ENCODE data around the gene RAP1A. TPM values are rescaled to one million over a fixed set of nuclear protein-coding genes. Genes with fewer than 3 reads are reported as not detected.

Gene RAP1A
- total and polyA plus RNA-seq, 2 donors (not counting 3 experiments of a cell fraction or from before 2014, with no cell fraction given), result 17.8 to 56.4 TPM

- BruUV-seq (replicated peaks), result no TSS peak
Observed at GRCh38 chr1:111644506-111644905, 24.9 kb downstream of the RAP1A start.

More at GRCh38 chr1:111644506-111644905, 24.9 kb downstream of the RAP1A start:
- peaks cover 10% of the 10 kb centered on the region for H4K20me1 ChIP-seq (replicated peaks; ENCODE audit: control insufficient read depth, extremely low read depth, insufficient read depth, low read length)
- H3K4me2 ChIP-seq (ENCODE audit: insufficient read depth, low read length), result no peak overlapping the region
- POLR2A ChIA-PET, result no interaction called here
- dilution Hi-C loops (cut with MboI; ENCODE audit: extremely low pct_ligation_motif_present, low sequenced_read_pairs) (no loop called here), intact Hi-C loops (cut with micrococcal nuclease) (no loop called here)
- H3K9me1 ChIP-seq (replicated peaks; ENCODE audit: control insufficient read depth, extremely low read depth, insufficient read depth, low read length), result no peaks in the 10 kb centered on the region
- H3K9me3 ChIP-seq (replicated peaks; ENCODE audit: control insufficient read depth, insufficient read depth, low read length), result no peaks in the 10 kb centered on the region
- TF ChIP-seq CTCF (IDR thresholded peaks at IDR 0.05; ENCODE audit: extremely low read depth in 1 of 2, insufficient read depth in 1 of 2, low read depth in 1 of 2, low read length in 2 of 2), result no peak
- TF ChIP-seq EZH2 (IDR thresholded peaks at IDR 0.05; ENCODE audit: borderline replicate concordance, low read depth, low read length, severe bottlenecking), result no peak
- TF ChIP-seq POLR2A (IDR thresholded peaks at IDR 0.05; ENCODE audit: low read depth, low read length), result no peak
- TF ChIP-seq MAX (IDR thresholded peaks at IDR 0.05; ENCODE audit: insufficient read depth, insufficient read length), result no peak
- no peak for TF ChIP-seq FOS (IDR thresholded peaks at IDR 0.05; ENCODE audit: borderline replicate concordance, insufficient read depth, low read length)
- no peak for TF ChIP-seq GATA2 (IDR thresholded peaks at IDR 0.05; ENCODE audit: insufficient read depth, insufficient read length, low read depth, low read length)
- TF ChIP-seq JUN (IDR thresholded peaks at IDR 0.05; ENCODE audit: borderline replicate concordance, insufficient read depth, insufficient read length, low read depth), result no peak
- no peak for TF ChIP-seq POLR2AphosphoS5 (IDR thresholded peaks at IDR 0.05; ENCODE audit: insufficient read depth, low read depth, low read length)
- TF ChIP-seq MYC (IDR thresholded peaks at IDR 0.05; ENCODE audit: low read depth, low read length), result no peak
- FAIRE-seq (no peak), DNase-seq (ENCODE audit: low read depth, low spot score) (no peak)
- no peaks in the 10 kb centered on the region for H3K36me3 ChIP-seq (ENCODE audit: control insufficient read depth in 2 of 2, extremely low read depth in 1 of 2, insufficient read depth in 2 of 2, low read length in 2 of 2)
- H3K27me3 ChIP-seq (ENCODE audit: control insufficient read depth in 2 of 2, insufficient read depth in 2 of 2, low read length in 2 of 2), result no peaks in the 10 kb centered on the region
- peaks cover 61% of the 10 kb centered on the region for H3K79me2 ChIP-seq (ENCODE audit: control insufficient read depth, insufficient read depth, low read length)
- H3K27ac ChIP-seq (ENCODE audit: insufficient read depth, low read depth, low read length), result no peak overlapping the region
- H3K4me3 ChIP-seq (replicated peaks in 1 of 3; ENCODE audit: insufficient read depth in 1 of 3, low read depth in 1 of 3, low read length in 3 of 3), result no peak overlapping the region
- CTCF ChIA-PET, result interaction anchor here (0.8 kb wide), 1 partner anchor 137 kb away, joined by 3 read pairs; no protein-coding TSS in a partner anchor
- no peak overlapping the region for H2AFZ ChIP-seq (ENCODE audit: low read depth, low read length)
- H3K4me1 ChIP-seq (ENCODE audit: control insufficient read depth, extremely low read depth, insufficient read depth, low read length), result no peaks in the 10 kb centered on the region
- H3K9ac ChIP-seq (replicated peaks; ENCODE audit: extremely low read depth, insufficient read depth, low read length), result no peak overlapping the region
